Epithelial cell of proximal tubule (primary cell): ENCODE measurements around the gene ANKRD9. TPM values are rescaled to one million over a fixed set of nuclear protein-coding genes. Genes with fewer than 3 reads are reported as not detected.

ENCODE experiments used
- DNase-seq: peaks from one replicate; pipeline ENCODE4 v3.0.0-alpha.2; 2011; ENCODE audit warnings: low read depth
- H3K4me3 ChIP-seq: 2 replicates; pipeline ENCODE4 v1.5.1; 2011; ENCODE audit warnings: low read depth, mild to moderate bottlenecking, low read length
- total RNA-seq: library from RNA; depleted of rRNA; stranded (reverse); fragments of >200 nt; gene quantifications from 2 replicates; pipeline ENCODE4 v1.2.3, GENCODE V29; 2015
- TF ChIP-seq, protein P1 (sequence below): conservative IDR thresholded peaks from 2 replicates; pipeline ENCODE4 v1.5.1; 2012; ENCODE audit warnings: low read depth, mild to moderate bottlenecking, low read length

The ANKRD9 gene
- total RNA-seq, 1 donor from 2014 or later, result 137 TPM

DNA sequence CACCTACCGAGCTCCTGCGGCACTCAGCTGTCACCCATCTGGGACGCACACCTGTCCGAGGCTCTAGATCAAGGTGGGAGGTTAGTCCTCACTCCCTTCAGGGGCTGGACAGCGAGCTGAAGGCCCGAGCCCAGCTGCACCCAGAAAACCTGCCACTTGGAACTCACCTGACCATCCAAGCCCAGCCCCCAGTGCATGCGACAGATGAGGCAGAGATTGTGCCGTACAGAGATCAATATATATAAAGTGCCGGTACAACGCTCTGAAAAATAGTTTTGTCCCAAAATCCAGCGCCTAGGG is 3.0 kb downstream of the ANKRD9 start:
- TF ChIP-seq, protein P1, sequence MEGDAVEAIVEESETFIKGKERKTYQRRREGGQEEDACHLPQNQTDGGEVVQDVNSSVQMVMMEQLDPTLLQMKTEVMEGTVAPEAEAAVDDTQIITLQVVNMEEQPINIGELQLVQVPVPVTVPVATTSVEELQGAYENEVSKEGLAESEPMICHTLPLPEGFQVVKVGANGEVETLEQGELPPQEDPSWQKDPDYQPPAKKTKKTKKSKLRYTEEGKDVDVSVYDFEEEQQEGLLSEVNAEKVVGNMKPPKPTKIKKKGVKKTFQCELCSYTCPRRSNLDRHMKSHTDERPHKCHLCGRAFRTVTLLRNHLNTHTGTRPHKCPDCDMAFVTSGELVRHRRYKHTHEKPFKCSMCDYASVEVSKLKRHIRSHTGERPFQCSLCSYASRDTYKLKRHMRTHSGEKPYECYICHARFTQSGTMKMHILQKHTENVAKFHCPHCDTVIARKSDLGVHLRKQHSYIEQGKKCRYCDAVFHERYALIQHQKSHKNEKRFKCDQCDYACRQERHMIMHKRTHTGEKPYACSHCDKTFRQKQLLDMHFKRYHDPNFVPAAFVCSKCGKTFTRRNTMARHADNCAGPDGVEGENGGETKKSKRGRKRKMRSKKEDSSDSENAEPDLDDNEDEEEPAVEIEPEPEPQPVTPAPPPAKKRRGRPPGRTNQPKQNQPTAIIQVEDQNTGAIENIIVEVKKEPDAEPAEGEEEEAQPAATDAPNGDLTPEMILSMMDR, result no peak
- no peak for DNase-seq
- no peak overlapping the region for H3K4me3 ChIP-seq

DNA sequence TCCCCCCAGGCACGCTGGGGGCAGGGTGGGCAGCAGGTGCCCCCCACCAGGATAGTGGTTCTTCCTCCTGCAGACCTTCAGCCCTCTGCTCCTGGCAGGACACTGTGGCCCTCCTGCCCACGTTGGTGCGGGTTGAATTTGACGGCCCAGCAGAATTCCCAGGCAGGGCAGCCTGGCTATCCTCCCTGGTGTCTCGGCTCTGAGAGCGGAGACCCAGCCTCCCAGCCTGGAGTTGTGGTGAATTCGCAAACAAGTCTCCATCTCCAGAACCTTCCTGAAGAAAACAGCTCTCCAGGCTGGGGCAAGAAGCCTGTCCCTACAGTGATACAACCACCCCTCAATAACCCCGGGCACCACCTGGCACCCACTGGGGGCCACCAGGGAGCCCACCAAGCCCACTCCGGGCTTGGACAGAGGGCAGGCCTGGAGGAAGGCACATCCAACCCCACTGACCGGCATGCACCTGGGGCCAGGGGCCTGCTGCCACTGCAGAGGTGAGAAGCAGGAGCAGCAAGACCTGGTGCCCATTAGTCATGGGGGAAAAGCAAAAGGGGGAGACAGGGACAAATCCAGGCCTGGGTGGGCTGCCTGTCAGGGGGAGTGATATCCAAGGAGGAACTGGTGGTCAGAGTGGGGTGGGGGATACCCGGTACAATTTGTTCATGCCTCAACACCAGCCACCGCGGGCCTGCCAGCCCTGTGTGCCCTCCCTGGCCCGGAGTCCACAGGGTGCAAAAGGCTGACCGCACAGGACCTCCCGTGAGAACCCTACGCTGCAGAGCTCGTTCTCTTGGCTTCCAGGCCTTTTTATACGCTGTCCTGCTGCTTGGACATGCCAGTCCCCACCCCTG is 3.6 kb downstream of the ANKRD9 start:
- TF ChIP-seq, protein P1, result no peak
- H3K4me3 ChIP-seq, result no peak overlapping the region
- DNase-seq, result no peak

DNA sequence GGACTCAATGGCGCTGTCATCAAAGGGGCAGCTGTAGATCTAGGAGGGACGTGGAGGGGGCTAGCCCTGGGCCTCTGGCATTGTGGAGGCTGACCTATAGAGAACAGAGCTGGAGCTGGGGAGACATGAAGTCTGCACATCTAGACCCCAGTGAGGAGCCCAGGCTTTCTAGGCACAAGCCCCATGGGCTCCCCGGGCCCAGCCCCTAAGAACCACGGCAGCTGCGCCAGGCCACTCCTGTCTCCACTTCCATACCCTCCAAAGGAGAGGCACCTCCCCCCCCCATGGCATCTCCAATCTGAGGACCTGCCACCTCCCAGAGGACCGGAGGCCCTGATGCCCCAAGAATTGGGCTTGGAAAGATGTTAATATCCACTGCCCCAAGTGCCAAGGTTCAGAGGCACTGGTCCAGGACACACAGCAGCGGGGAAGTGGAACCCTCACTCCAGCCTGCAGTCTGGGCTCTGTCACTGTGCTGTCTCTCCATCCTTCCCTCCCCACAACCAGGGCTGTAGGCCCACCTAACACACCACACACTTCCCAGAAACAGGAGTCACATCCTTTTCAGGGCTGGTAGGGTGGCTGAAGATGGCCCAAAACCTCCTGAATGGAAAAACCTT is 4.5 kb downstream of the ANKRD9 start:
- no peak for DNase-seq
- no peak overlapping the region for H3K4me3 ChIP-seq
- TF ChIP-seq, protein P1, result no peak

DNA sequence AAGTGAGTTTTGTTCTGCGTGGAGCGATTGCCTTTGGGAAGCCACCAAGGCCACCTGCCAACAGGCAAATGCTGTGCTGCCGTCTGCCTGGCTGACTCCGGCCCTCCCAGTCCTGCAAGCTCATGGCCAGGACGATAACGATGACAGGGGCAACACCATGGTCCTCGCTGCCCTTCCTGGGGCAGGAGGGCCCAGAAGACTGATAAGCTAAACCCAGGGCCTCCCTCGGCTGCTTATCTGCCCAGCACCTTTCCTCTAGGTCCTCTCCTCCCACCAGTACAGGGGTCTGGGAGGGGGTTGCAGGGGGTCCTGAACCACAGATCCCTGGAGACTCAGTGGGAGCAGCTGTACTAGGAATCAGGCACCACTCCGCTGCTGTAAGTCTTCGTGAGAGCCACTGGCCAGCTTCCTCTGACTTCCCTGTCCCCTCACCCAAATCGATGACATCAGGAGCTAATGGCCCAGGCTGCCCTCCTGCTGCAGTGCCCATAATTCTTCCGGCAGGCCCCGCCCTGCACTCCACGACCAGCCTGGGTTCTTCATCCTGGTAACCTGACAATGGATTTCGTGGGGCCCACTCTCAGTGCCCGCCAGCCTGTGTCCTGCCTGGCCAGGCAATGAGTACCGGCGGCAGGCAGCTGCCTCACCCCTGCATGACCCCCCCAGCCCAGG is 5.1 kb downstream of the ANKRD9 start:
- H3K4me3 ChIP-seq, result no peak overlapping the region
- TF ChIP-seq, protein P1, result no peak
- DNase-seq, result no peak

DNA sequence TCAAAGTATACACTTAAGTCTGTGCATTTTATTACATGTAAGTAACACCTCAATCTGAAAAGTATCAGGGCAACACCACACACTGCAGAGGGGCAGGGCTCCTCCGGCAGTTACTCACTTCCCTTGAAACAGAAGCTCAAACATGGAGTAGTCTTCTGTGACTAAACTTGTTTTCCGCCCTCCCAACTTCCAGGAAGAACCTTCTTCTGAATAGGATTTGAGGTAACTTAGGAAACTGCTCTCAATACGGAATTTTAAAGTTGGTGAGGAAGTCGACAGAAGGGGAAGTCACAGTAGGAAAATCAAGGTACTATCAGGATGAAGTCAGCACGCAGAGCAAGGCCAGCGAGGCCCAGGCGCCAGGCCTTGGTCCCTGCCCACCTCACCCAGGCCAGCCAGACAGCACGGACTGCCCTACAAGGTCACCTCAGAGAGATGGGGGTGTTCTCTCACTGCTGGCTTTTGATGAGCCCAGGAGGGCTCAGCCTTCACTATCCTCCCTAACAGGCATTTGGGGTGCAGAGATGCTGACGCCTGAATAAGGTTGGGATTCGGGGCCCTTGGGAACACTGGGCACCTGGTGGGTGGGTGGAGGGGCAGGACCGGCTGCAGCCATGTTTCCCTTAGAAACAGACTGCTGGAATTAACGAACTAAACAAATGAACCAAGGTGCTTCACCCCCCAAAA is 5.8 kb downstream of the ANKRD9 start:
- H3K4me3 ChIP-seq, result no peak overlapping the region
- DNase-seq, result no peak
- TF ChIP-seq, protein P1, result no peak

DNA sequence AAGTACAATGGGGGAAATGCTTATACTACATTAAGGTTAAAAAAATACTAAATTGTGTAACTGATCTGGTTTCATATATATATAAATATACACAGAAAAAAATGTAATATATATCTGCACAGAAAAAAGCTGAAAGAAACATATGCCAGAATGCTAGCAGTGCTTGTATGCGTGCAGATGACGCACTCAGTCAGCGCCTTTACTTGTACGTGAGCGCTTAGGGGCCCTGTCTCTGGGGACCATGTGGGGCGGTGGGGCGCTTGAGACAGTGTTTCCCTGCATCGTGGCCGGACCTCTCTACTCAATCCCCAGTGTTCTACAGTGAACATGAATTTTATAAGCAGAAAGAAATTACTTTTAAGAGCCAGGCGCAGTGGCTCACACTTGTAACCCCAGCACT is 7.0 kb downstream of the ANKRD9 start:
- TF ChIP-seq, protein P1, result no peak
- H3K4me3 ChIP-seq, result no peak overlapping the region
- no peak for DNase-seq
